A673 (cell line): ENCODE results near the gene PDE4C. TPM values are rescaled to one million over a fixed set of nuclear protein-coding genes. Genes with fewer than 3 reads are reported as not detected.

Experiments
- BruUV-seq: library from RNA; stranded (reverse); fragments of 400-500 nt; replicated peaks from 2 replicates; lab custom pipeline; 2021; lab: Mats Ljungman, UMichigan
- CTCF ChIA-PET: fragments of 300-600 bp; sonication (Branson Sonifier 250); formaldehyde crosslinking; loops from one replicate; lab custom pipeline; 2022; ENCODE audit warnings: antibody characterized with exemption; lab: Charles Lee
- POLR2A ChIA-PET: fragments of 300-600 bp; sonication (Branson Sonifier 250); formaldehyde crosslinking; loops from one replicate; lab custom pipeline; 2022; ENCODE audit warnings: antibody characterized with exemption; ENCODE audit not compliant: low non-redundant PET; lab: Charles Lee
- DNase-seq: peaks from one replicate; pipeline ENCODE4 v3.0.0-alpha.2; 2015; ENCODE audit warnings: low spot score
- H3K27ac ChIP-seq: fragments of 200-600 bp; sonication (generic); 2 replicates; pipeline ENCODE4 v1.5.1; 2016; ENCODE audit warnings: mixed run types, low read depth, mild to moderate bottlenecking, mixed read lengths, antibody characterized with exemption, low read length; ENCODE audit not compliant: poor library complexity, severe bottlenecking
- H3K27me3 ChIP-seq: fragments of 200-600 bp; sonication (generic); replicated peaks from 2 replicates; pipeline ENCODE4 v1.6.1; 2017; ENCODE audit warnings: mixed run types, low read depth, mild to moderate bottlenecking, mixed read lengths, antibody characterized with exemption, low read length; ENCODE audit not compliant: insufficient read depth, poor library complexity
- H3K36me3 ChIP-seq: fragments of 200-600 bp; sonication (generic); 2 replicates; pipeline ENCODE4 v1.6.1; 2016; ENCODE audit warnings: mixed run types, mild to moderate bottlenecking, mixed read lengths, antibody characterized with exemption, low read length; ENCODE audit not compliant: insufficient read depth, poor library complexity, severe bottlenecking
- H3K4me1 ChIP-seq: fragments of 200-600 bp; sonication (generic); 2 replicates; pipeline ENCODE4 v1.6.1; 2017; ENCODE audit warnings: mixed run types, mild to moderate bottlenecking, mixed read lengths, antibody characterized with exemption, low read length; ENCODE audit not compliant: insufficient read depth, poor library complexity, severe bottlenecking
- H3K4me3 ChIP-seq: fragments of 200-600 bp; sonication (generic); 2 replicates; pipeline ENCODE4 v1.5.1; 2016; ENCODE audit warnings: low read depth, mixed run types, mild to moderate bottlenecking, mixed read lengths, low read length; ENCODE audit not compliant: poor library complexity, severe bottlenecking
- H3K9me3 ChIP-seq: fragments of 200-600 bp; sonication (generic); 2 replicates; pipeline ENCODE4 v1.6.1; 2016; ENCODE audit warnings: mixed run types, low read depth, mild to moderate bottlenecking, mixed read lengths, antibody characterized with exemption, low read length; ENCODE audit not compliant: poor library complexity, severe bottlenecking
- CTCF ChIP-seq: fragments of 300-800, 200-600 bp; sonication (generic); conservative IDR thresholded peaks from 2 replicates; pipeline ENCODE4 v1.5.1; 2017; ENCODE audit warnings: low read depth, mild to moderate bottlenecking, antibody characterized with exemption, low read length, moderate library complexity, mixed read lengths
- EZH2 ChIP-seq: fragments of 200-600 bp; sonication (generic); IDR thresholded peaks from 2 replicates; pipeline ENCODE4 v1.6.1; 2017; ENCODE audit warnings: borderline replicate concordance, low read depth, mild to moderate bottlenecking, mixed read lengths, antibody characterized with exemption, low read length; ENCODE audit not compliant: poor library complexity, severe bottlenecking
- intact Hi-C: fragments of 100-400 bp; cut with micrococcal nuclease; formaldehyde crosslinking; loops from one replicate; pipeline ENCODE4 v1.10.0; 2022; ENCODE audit not compliant: unreplicated experiment
- total RNA-seq: library from RNA; stranded (reverse); gene quantifications from 2 replicates; pipeline ENCODE4 v1.2.3, GENCODE V29; 2021

The PDE4C gene
- total RNA-seq, 1 experiment from 2014 or later: not detected

GRCh38 chr19:18269070-18269723 lies 43.0 kb upstream of the PDE4C start:
- no peaks in the 10 kb centered on the region for H3K9me3 ChIP-seq
- ChIA-PET POLR2A (no interaction called here), CTCF (interaction anchor here (0.8 kb wide), 1 partner anchor 10 kb away, joined by 3 read pairs; no protein-coding TSS in a partner anchor)
- no peak overlapping the region for H3K4me3 ChIP-seq
- no TSS peak for BruUV-seq
- DNase-seq: no peak
- peaks cover 35% of the 10 kb centered on the region for H3K36me3 ChIP-seq
- intact Hi-C loops: no loop called here
- H3K27ac ChIP-seq: no peak overlapping the region
- H3K27me3 ChIP-seq: no peaks in the 10 kb centered on the region
- TF ChIP-seq EZH2: no peak
- no peak for TF ChIP-seq CTCF
- H3K4me1 ChIP-seq: no peaks in the 10 kb centered on the region

DNA sequence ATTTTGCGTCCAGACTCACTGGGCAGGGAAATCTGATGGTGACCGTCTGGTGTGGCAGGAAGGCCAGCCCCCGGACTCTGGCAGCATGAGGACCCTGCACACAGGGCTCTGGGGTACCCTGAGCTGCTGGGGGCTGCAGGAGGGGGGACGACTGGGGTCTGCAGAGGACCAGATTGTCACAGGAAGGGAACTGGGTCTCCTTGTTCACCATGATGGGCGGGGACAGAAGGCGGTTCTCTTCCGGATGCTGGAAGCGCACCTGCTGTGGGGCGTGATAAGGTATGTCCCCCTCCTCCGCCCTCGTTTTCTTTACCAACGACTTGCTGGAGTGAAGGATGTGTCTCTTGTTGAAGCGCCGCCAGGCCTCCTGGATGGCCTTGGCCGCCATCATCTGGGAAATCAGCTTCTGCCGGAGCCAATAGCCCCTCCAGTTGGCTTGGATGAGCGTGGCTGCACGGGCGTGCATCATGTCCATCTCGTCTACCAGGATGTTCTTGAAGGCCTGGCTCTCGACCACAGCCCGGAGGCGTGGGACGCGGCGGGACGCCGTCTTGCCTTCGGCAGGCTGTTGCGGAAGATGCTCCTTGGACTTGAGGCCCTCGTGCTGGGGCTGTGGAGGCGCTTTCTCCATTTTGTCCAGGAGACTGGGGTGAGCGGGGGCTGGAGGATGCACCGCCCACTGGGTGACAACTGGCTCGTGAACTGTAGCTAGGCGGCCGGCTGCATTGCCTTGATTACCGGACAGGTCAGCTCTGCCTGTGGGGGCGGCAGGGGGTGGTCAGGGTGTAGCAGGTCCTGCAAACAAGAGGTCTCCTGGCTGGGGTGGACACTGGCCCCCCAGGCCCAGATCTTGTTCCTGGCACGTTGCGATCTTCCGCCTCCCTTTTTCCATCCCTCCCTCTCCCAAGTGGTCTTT lies 40.8 kb upstream of the PDE4C start:
- TF ChIP-seq CTCF: no peak
- no peak for TF ChIP-seq EZH2
- ChIA-PET CTCF (interaction anchor here (0.6 kb wide), 1 partner anchor 148 kb away, joined by 3 read pairs; no protein-coding TSS in a partner anchor), POLR2A (no interaction called here)
- intact Hi-C loops: no loop called here
- H3K27ac ChIP-seq: no peak overlapping the region
- H3K4me1 ChIP-seq: no peaks in the 10 kb centered on the region
- no TSS peak for BruUV-seq
- no peaks in the 10 kb centered on the region for H3K9me3 ChIP-seq
- no peak overlapping the region for H3K4me3 ChIP-seq
- peaks cover 34% of the 10 kb centered on the region for H3K36me3 ChIP-seq
- no peaks in the 10 kb centered on the region for H3K27me3 ChIP-seq
- no peak for DNase-seq

DNA sequence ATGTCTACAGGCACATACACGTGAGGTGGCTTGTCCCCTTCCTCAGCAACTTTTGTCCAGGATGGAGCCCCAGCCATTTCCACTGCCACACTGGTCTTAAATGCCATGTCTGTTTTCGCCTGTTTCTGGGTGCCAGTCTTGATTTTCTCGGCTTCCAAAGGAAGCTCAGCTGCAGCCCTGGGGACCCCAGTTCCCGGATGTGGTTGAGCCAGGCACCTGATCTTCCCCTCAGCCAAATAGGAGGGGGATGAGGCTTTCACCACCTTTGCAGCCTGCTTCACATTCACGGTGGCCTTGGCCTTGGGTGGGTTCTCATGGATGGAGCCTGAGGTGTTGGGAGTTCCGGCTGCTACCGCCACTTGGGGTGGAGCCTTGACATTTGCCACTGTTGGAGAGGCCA lies 39.3 kb upstream of the PDE4C start:
- ChIA-PET POLR2A (no interaction called here), CTCF (interaction anchor here (0.6 kb wide), 1 partner anchor 37 kb away, joined by 6 read pairs; no protein-coding TSS in a partner anchor)
- no peak overlapping the region for H3K4me3 ChIP-seq
- no peak overlapping the region for H3K27ac ChIP-seq
- intact Hi-C loops: no loop called here
- H3K36me3 ChIP-seq: peaks cover 34% of the 10 kb centered on the region
- no peak for DNase-seq
- H3K4me1 ChIP-seq: no peaks in the 10 kb centered on the region
- no peaks in the 10 kb centered on the region for H3K9me3 ChIP-seq
- no peaks in the 10 kb centered on the region for H3K27me3 ChIP-seq
- TF ChIP-seq CTCF (no peak), EZH2 (no peak)
- no TSS peak for BruUV-seq
